Measurements from ENCODE around the gene ATF2.

Gene ATF2

DNA sequence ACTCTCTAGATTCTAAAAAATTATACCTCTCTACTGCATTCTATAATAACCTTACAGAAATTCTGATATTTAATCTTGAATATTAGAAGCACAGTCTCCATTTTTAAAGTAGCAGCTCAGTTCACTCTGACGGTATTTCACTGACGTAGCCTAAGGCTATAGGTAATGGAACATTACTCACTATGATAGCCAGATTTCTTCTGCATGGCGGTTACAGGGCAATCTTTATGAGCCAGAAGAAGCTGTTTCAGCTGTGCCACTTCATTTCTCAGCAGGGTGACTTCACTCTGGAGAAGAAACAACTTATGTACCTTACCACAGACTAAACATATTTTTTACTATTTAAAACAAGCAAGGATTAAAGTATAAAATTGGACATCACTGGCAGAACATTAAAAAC is 87.5 kb downstream of the ATF2 start:
- TF ChIP-seq, protein P1, sequence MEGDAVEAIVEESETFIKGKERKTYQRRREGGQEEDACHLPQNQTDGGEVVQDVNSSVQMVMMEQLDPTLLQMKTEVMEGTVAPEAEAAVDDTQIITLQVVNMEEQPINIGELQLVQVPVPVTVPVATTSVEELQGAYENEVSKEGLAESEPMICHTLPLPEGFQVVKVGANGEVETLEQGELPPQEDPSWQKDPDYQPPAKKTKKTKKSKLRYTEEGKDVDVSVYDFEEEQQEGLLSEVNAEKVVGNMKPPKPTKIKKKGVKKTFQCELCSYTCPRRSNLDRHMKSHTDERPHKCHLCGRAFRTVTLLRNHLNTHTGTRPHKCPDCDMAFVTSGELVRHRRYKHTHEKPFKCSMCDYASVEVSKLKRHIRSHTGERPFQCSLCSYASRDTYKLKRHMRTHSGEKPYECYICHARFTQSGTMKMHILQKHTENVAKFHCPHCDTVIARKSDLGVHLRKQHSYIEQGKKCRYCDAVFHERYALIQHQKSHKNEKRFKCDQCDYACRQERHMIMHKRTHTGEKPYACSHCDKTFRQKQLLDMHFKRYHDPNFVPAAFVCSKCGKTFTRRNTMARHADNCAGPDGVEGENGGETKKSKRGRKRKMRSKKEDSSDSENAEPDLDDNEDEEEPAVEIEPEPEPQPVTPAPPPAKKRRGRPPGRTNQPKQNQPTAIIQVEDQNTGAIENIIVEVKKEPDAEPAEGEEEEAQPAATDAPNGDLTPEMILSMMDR (IDR thresholded peaks at IDR 0.05; ENCODE audit: control insufficient read depth, insufficient read depth, low read depth, low read length, missing control alignments), result no peak
- no peak for DNase-seq (ENCODE audit: low read depth)
- H3K4me3 ChIP-seq (ENCODE audit: control insufficient read depth, low read depth, low read length), result no peak overlapping the region

DNA sequence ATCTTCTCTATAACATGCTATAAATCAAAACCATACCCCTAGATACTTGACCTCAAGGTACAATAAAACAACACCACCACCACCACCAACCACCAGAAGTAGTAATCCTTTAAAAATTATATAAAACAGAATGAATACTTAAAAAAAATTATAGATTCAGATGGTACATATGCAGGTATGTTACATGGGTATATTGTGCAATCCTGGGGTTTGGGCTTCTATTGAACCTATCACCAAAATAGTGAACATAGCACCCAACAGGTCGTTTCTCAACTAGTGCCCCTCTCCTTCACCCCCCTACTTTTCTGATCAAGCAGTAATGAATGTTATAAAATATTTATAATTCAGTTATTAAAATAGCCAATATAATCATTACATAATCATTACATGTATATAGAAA is 91.7 kb downstream of the ATF2 start:
- DNase-seq (ENCODE audit: low read depth), result no peak
- H3K4me3 ChIP-seq (ENCODE audit: control insufficient read depth, low read depth, low read length), result no peak overlapping the region
- TF ChIP-seq, protein P1 (IDR thresholded peaks at IDR 0.05; ENCODE audit: control insufficient read depth, insufficient read depth, low read depth, low read length, missing control alignments), result no peak

DNA sequence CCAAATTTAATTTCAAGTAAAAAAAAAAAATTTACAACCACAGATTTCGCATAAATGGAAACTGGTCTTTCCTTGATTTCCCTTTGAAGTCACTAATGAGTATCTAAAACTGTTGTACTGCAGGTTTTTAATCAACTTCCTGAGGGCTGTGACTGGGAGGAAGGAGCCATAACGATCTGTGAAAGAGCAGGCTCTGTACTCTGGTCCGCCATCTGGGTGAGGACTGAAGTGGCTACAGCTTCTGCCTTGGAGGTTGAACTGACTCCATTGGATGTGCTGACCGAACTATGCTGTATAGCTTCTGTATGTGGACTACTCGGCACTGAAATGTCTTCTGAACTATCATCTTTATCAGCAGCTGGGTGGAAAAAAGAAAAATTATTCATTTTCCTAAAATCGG is 93.5 kb downstream of the ATF2 start:
- H3K4me3 ChIP-seq (ENCODE audit: control insufficient read depth, low read depth, low read length), result no peak overlapping the region
- DNase-seq (ENCODE audit: low read depth), result no peak
- TF ChIP-seq, protein P1 (IDR thresholded peaks at IDR 0.05; ENCODE audit: control insufficient read depth, insufficient read depth, low read depth, low read length, missing control alignments), result no peak

DNA sequence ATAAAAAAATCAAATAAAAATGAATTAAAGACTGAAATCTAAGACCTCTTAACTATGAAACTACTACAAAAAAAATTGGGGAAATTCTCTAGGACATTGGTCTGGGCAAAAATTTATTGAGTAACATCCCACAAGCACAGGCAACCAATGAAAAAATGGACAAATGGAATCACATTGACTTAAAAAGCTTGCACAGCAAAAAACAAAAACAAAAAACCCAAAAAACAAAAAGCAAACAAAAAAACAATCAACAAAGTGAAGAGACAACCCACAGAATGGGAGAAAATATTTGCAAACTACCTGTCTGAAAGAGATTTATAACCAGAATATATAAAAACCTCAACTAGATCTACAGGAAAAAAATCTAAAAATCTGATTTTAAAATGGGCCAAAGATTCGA is 99.5 kb downstream of the ATF2 start:
- no peak overlapping the region for H3K4me3 ChIP-seq (ENCODE audit: control insufficient read depth, low read depth, low read length)
- TF ChIP-seq, protein P1 (IDR thresholded peaks at IDR 0.05; ENCODE audit: control insufficient read depth, insufficient read depth, low read depth, low read length, missing control alignments), result no peak
- no peak for DNase-seq (ENCODE audit: low read depth)

DNA sequence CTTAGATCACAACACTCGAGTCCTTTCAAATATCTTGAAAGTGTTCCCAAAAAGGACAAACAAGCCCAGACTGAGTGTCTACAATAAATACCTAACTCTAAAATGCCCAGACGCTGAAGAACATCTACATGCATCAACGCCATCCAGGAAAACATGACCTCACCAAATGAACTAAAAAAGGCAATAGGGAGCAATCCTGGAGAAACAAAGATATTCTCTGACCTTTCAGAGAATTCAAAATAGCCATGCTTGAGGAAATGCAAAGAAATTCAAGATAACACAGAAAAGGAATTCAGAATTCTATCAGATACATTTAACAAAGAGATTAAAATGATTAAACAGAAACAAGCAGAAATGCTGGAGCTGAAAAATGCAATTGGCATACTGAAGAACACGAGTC is 101.6 kb downstream of the ATF2 start:
- H3K4me3 ChIP-seq (ENCODE audit: control insufficient read depth, low read depth, low read length), result no peak overlapping the region
- TF ChIP-seq, protein P1 (IDR thresholded peaks at IDR 0.05; ENCODE audit: control insufficient read depth, insufficient read depth, low read depth, low read length, missing control alignments), result no peak
- DNase-seq (ENCODE audit: low read depth), result no peak

DNA sequence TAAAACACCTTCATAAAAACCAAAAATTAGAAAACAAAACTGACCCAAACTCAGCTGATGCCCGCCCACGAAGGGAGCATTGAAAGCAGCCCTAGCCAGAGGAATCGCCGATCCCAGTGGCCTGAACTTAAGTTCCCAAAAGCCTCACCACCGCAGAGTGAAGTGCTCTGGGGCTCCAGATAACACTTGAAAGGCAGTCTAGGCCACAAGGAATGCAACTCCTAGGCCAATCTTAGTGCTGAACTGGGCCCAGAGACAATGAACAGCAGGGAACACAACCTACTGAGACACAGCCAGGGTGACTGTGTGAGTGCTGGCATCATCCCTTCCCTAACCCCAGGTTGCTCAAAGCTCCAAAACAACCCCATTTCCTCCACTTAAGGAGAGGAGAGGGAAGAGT is 103.2 kb downstream of the ATF2 start:
- H3K4me3 ChIP-seq (ENCODE audit: control insufficient read depth, low read depth, low read length), result no peak overlapping the region
- TF ChIP-seq, protein P1 (IDR thresholded peaks at IDR 0.05; ENCODE audit: control insufficient read depth, insufficient read depth, low read depth, low read length, missing control alignments), result no peak
- DNase-seq (ENCODE audit: low read depth), result no peak

DNA sequence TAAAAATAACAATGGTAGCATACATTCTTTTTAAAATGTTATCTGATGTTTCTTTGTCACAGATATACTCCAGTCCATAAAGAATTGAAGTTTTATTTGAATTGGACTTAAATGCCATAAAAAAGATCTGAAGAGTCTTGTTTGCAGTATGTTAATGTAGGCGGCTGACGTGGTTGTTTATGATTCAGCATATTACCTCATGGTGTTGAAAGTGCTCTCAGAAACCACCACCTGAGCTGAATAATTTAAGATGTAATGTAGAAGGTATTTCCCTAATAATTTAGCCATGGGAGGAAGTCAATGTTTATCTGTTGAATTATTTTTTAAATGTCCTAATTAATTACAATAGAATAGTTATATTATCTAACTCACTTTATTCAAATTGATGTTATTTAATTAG is 104.3 kb downstream of the ATF2 start:
- TF ChIP-seq, protein P1 (IDR thresholded peaks at IDR 0.05; ENCODE audit: control insufficient read depth, insufficient read depth, low read depth, low read length, missing control alignments), result no peak
- DNase-seq (ENCODE audit: low read depth), result no peak
- H3K4me3 ChIP-seq (ENCODE audit: control insufficient read depth, low read depth, low read length), result no peak overlapping the region
